GM23338 (cell line): ENCODE data around the gene POLR1E.

Experiments
- CREB1 ChIP-seq: fragments of 250-450 bp; sonication (Bioruptor Pico); IDR thresholded peaks from 2 replicates; pipeline ENCODE4 v1.5.0; 2020; ENCODE audit warnings: low read depth, mild to moderate bottlenecking, moderate library complexity
- CTCF ChIP-seq, 2 experiments: fragments of 200-600 bp in 1 of 2; sonication (generic) in 1 of 2; conservative IDR thresholded peaks; 2 replicates each; pipeline versions ENCODE4 v1.5.1 to v1.6.1; 2016 to 2017; ENCODE audit warnings: antibody characterized with exemption in 2 of 2, low read depth in 2 of 2, mild to moderate bottlenecking in 2 of 2, moderate library complexity in 1 of 2
- EZH2 ChIP-seq: fragments of 200-600 bp; sonication (generic); IDR thresholded peaks from one replicate; pipeline ENCODE4 v1.8.0; 2017; ENCODE audit warnings: antibody characterized with exemption, mild to moderate bottlenecking, low read depth; ENCODE audit not compliant: unreplicated experiment
- REST ChIP-seq: IDR thresholded peaks from one replicate; pipeline ENCODE4 v1.6.1; 2018; ENCODE audit warnings: antibody characterized with exemption; ENCODE audit not compliant: unreplicated experiment

GRCh38 chr9:37539634-37540033 lies 53.9 kb downstream of the POLR1E start:
- TF ChIP-seq CREB1 (CRISPR knock-in tag) (no peak), CTCF (conservative IDR thresholded peaks at IDR 0.05; ENCODE audit: low read depth in 2 of 2) (no peak), REST (no peak), EZH2 (no peak)
